ENCODE measurements around the gene COL11A2. TPM values are rescaled to one million over a fixed set of nuclear protein-coding genes. Genes with fewer than 3 reads are reported as not detected.

COL11A2 gene
- total RNA-seq, 6 experiments from 2014 or later, result 0.15 to 0.69 (median 0.38) TPM

- Mint-ChIP-seq H3K27ac (no peak overlapping the region), H3K9me3 (no peaks in the 10 kb centered on the region), H3K36me3 (ENCODE audit: low read depth) (peaks cover 5% of the 10 kb centered on the region; the same call in 1 of the 2 replicates), H3K4me3 (no peak overlapping the region), H3K27me3 (ENCODE audit: insufficient read depth) (peaks cover 19% of the 10 kb centered on the region), H3K4me1 (ENCODE audit: low read depth) (peaks cover 10% of the 10 kb centered on the region; the same call in 1 of the 2 replicates)
- no peak for TF ChIP-seq CTCF (IDR thresholded peaks at IDR 0.05)
- no peak for DNase-seq
Measured at GRCh38 chr6:33187809-33188208, 4.5 kb downstream of the COL11A2 start.

- no peak overlapping the region for H3K4me3 Mint-ChIP-seq
- H3K36me3 Mint-ChIP-seq (ENCODE audit: low read depth), result peaks cover 7% of the 10 kb centered on the region; the same call in 1 of the 2 replicates
- H3K27me3 Mint-ChIP-seq (ENCODE audit: insufficient read depth), result peaks cover 16% of the 10 kb centered on the region
- DNase-seq, result no peak
- no peak for TF ChIP-seq CTCF (IDR thresholded peaks at IDR 0.05)
- no peak overlapping the region for H3K27ac Mint-ChIP-seq
- H3K9me3 Mint-ChIP-seq, result no peaks in the 10 kb centered on the region
- H3K4me1 Mint-ChIP-seq (ENCODE audit: low read depth), result peaks cover 10% of the 10 kb centered on the region; the same call in 1 of the 2 replicates
Measured at GRCh38 chr6:33185654-33186187, 6.5 kb downstream of the COL11A2 start.

GRCh38 chr6:33185190-33185589 is 7.1 kb downstream of the COL11A2 start:
- Mint-ChIP-seq H3K4me3 (no peak overlapping the region), H3K36me3 (ENCODE audit: low read depth) (peaks cover 7% of the 10 kb centered on the region; the same call in 1 of the 2 replicates), H3K27ac (no peak overlapping the region), H3K9me3 (no peaks in the 10 kb centered on the region), H3K27me3 (ENCODE audit: insufficient read depth) (peaks cover 12% of the 10 kb centered on the region), H3K4me1 (ENCODE audit: low read depth) (peaks cover 10% of the 10 kb centered on the region; the same call in 1 of the 2 replicates)
- DNase-seq, result no peak
- TF ChIP-seq CTCF (IDR thresholded peaks at IDR 0.05), result no peak

GRCh38 chr6:33183071-33183683 is 9.1 kb downstream of the COL11A2 start:
- Mint-ChIP-seq H3K36me3 (ENCODE audit: low read depth) (peaks cover 7% of the 10 kb centered on the region; the same call in 1 of the 2 replicates), H3K27me3 (ENCODE audit: insufficient read depth) (peaks cover 11% of the 10 kb centered on the region), H3K4me3 (no peak overlapping the region), H3K4me1 (ENCODE audit: low read depth) (peaks cover 10% of the 10 kb centered on the region; the same call in 1 of the 2 replicates), H3K27ac (no peak overlapping the region), H3K9me3 (no peaks in the 10 kb centered on the region)
- no peak for TF ChIP-seq CTCF (IDR thresholded peaks at IDR 0.05)
- DNase-seq, result no peak

- peaks cover 8% of the 10 kb centered on the region for H3K27me3 Mint-ChIP-seq (ENCODE audit: insufficient read depth)
- H3K9me3 Mint-ChIP-seq, result no peaks in the 10 kb centered on the region
- H3K4me3 Mint-ChIP-seq, result no peak overlapping the region
- peaks cover 10% of the 10 kb centered on the region; the same call in 1 of the 2 replicates for H3K4me1 Mint-ChIP-seq (ENCODE audit: low read depth)
- no peak overlapping the region for H3K27ac Mint-ChIP-seq
- DNase-seq, result no peak
- H3K36me3 Mint-ChIP-seq (ENCODE audit: low read depth), result peaks cover 7% of the 10 kb centered on the region; the same call in 1 of the 2 replicates
- no peak for TF ChIP-seq CTCF (IDR thresholded peaks at IDR 0.05)
Measured at GRCh38 chr6:33181141-33181540, 11.1 kb downstream of the COL11A2 start.
